Measurements from ENCODE around the gene ADAMTS5. TPM values are rescaled to one million over a fixed set of nuclear protein-coding genes. Genes with fewer than 3 reads are reported as not detected.

The ADAMTS5 gene
- total and polyA plus RNA-seq, 2 donors from 2014 or later: 1.7 to 10.6 TPM

- Histone ChIP-seq H3K27me3 (ENCODE audit: control insufficient read depth, insufficient read depth, low read length) (no peaks in the 10 kb centered on the region), H3K36me3 (ENCODE audit: control insufficient read depth in 2 of 3, insufficient read depth in 3 of 3, low read length in 3 of 3) (no peaks in the 10 kb centered on the region), H3K4me1 (ENCODE audit: control insufficient read depth in 2 of 3, insufficient read depth in 2 of 3, low read depth in 1 of 3, low read length in 3 of 3) (no peaks in the 10 kb centered on the region), H3K27ac (ENCODE audit: low read depth in 2 of 2, low read length in 2 of 2) (no peak overlapping the region), H3K9me3 (ENCODE audit: control insufficient read depth in 2 of 3, insufficient read depth in 1 of 3, low read length in 3 of 3) (no peaks in the 10 kb centered on the region), H3K4me3 (ENCODE audit: low read length in 3 of 3) (no peak overlapping the region), H3K9ac (ENCODE audit: low read length in 3 of 3) (no peak overlapping the region)
- intact Hi-C loops (cut with DNase I): no loop called here
- no peak for DNase-seq
- no peak for FAIRE-seq
- TF ChIP-seq, protein P1, sequence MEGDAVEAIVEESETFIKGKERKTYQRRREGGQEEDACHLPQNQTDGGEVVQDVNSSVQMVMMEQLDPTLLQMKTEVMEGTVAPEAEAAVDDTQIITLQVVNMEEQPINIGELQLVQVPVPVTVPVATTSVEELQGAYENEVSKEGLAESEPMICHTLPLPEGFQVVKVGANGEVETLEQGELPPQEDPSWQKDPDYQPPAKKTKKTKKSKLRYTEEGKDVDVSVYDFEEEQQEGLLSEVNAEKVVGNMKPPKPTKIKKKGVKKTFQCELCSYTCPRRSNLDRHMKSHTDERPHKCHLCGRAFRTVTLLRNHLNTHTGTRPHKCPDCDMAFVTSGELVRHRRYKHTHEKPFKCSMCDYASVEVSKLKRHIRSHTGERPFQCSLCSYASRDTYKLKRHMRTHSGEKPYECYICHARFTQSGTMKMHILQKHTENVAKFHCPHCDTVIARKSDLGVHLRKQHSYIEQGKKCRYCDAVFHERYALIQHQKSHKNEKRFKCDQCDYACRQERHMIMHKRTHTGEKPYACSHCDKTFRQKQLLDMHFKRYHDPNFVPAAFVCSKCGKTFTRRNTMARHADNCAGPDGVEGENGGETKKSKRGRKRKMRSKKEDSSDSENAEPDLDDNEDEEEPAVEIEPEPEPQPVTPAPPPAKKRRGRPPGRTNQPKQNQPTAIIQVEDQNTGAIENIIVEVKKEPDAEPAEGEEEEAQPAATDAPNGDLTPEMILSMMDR (IDR thresholded peaks at IDR 0.05; ENCODE audit: borderline replicate concordance, extremely low read depth, insufficient read depth): no peak
These were observed 78.0 kb downstream of the ADAMTS5 start for GRCh38 chr21:26888931-26889330.

GRCh38 chr21:26888256-26888655 lies 78.6 kb downstream of the ADAMTS5 start:
- intact Hi-C loops (cut with DNase I): no loop called here
- H3K36me3 ChIP-seq (ENCODE audit: control insufficient read depth in 2 of 3, insufficient read depth in 3 of 3, low read length in 3 of 3): no peaks in the 10 kb centered on the region
- H3K4me1 ChIP-seq (ENCODE audit: control insufficient read depth in 2 of 3, insufficient read depth in 2 of 3, low read depth in 1 of 3, low read length in 3 of 3): no peaks in the 10 kb centered on the region
- FAIRE-seq (no peak), DNase-seq (no peak)
- no peak overlapping the region for H3K27ac ChIP-seq (ENCODE audit: low read depth in 2 of 2, low read length in 2 of 2)
- H3K27me3 ChIP-seq (ENCODE audit: control insufficient read depth, insufficient read depth, low read length): no peaks in the 10 kb centered on the region
- H3K9me3 ChIP-seq (ENCODE audit: control insufficient read depth in 2 of 3, insufficient read depth in 1 of 3, low read length in 3 of 3): no peaks in the 10 kb centered on the region
- no peak overlapping the region for H3K9ac ChIP-seq (ENCODE audit: low read length in 3 of 3)
- TF ChIP-seq, protein P1 (IDR thresholded peaks at IDR 0.05; ENCODE audit: borderline replicate concordance, extremely low read depth, insufficient read depth): no peak
- no peak overlapping the region for H3K4me3 ChIP-seq (ENCODE audit: low read length in 3 of 3)

GRCh38 chr21:26887251-26887650 lies 79.6 kb downstream of the ADAMTS5 start:
- TF ChIP-seq, protein P1 (IDR thresholded peaks at IDR 0.05; ENCODE audit: borderline replicate concordance, extremely low read depth, insufficient read depth): no peak
- no peak for FAIRE-seq

DNA sequence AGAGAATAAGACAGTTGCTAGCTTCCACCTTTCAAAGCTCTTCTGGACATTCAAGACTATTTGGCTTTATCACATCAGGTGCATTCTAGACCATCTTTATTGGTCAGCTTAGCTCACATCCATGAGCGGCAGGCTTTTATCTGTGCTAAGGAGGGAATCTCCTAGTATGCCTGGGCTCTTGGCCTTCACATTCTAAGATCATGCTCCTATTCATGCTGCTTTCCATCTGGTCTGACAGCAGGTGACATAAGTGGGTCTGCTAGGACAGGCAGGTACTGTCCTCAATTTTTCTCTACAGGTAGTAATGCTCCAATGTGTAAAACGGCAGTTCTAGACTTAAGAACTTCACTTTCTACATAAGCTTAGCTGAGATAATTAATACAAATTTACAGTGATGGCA lies 82.5 kb downstream of the ADAMTS5 start:
- TF ChIP-seq, protein P1 (IDR thresholded peaks at IDR 0.05; ENCODE audit: borderline replicate concordance, extremely low read depth, insufficient read depth): no peak
- no peaks in the 10 kb centered on the region for H3K36me3 ChIP-seq (ENCODE audit: control insufficient read depth in 2 of 3, insufficient read depth in 3 of 3, low read length in 3 of 3)
- no peaks in the 10 kb centered on the region for H3K9me3 ChIP-seq (ENCODE audit: control insufficient read depth in 2 of 3, insufficient read depth in 1 of 3, low read length in 3 of 3)
- no peak for DNase-seq
- H3K9ac ChIP-seq (ENCODE audit: low read length in 3 of 3): no peak overlapping the region
- no peaks in the 10 kb centered on the region for H3K4me1 ChIP-seq (ENCODE audit: control insufficient read depth in 2 of 3, insufficient read depth in 2 of 3, low read depth in 1 of 3, low read length in 3 of 3)
- H3K27me3 ChIP-seq (ENCODE audit: control insufficient read depth, insufficient read depth, low read length): no peaks in the 10 kb centered on the region
- FAIRE-seq: no peak
- H3K4me3 ChIP-seq (ENCODE audit: low read length in 3 of 3): no peak overlapping the region
- intact Hi-C loops (cut with DNase I): no loop called here
- no peak overlapping the region for H3K27ac ChIP-seq (ENCODE audit: low read depth in 2 of 2, low read length in 2 of 2)

More at GRCh38 chr21:26887251-26887650, 79.6 kb downstream of the ADAMTS5 start:
- DNase-seq: no peak
- H3K4me3 ChIP-seq (ENCODE audit: low read length in 3 of 3): no peak overlapping the region
- intact Hi-C loops (cut with DNase I): no loop called here
- H3K9me3 ChIP-seq (ENCODE audit: control insufficient read depth in 2 of 3, insufficient read depth in 1 of 3, low read length in 3 of 3): no peaks in the 10 kb centered on the region
- no peak overlapping the region for H3K9ac ChIP-seq (ENCODE audit: low read length in 3 of 3)
- H3K4me1 ChIP-seq (ENCODE audit: control insufficient read depth in 2 of 3, insufficient read depth in 2 of 3, low read depth in 1 of 3, low read length in 3 of 3): no peaks in the 10 kb centered on the region
- no peak overlapping the region for H3K27ac ChIP-seq (ENCODE audit: low read depth in 2 of 2, low read length in 2 of 2)
- no peaks in the 10 kb centered on the region for H3K27me3 ChIP-seq (ENCODE audit: control insufficient read depth, insufficient read depth, low read length)
- H3K36me3 ChIP-seq (ENCODE audit: control insufficient read depth in 2 of 3, insufficient read depth in 3 of 3, low read length in 3 of 3): no peaks in the 10 kb centered on the region
